ENCODE data around the gene RACGAP1. TPM values are rescaled to one million over a fixed set of nuclear protein-coding genes. Genes with fewer than 3 reads are reported as not detected.

RACGAP1 gene
- total and polyA plus RNA-seq, 2 experiments from 2014 or later, result 19.0 to 52.8 TPM

- H3K36me3 Mint-ChIP-seq (ENCODE audit: low read depth), result no peaks in the 10 kb centered on the region
Measured at GRCh38 chr12:49939307-49939706, 86.0 kb downstream of the RACGAP1 start.

More at GRCh38 chr12:49939307-49939706, 86.0 kb downstream of the RACGAP1 start:
- TF ChIP-seq EZH2phosphoT487 (IDR thresholded peaks at IDR 0.05; ENCODE audit: unreplicated experiment) (no peak), JUNB (IDR thresholded peaks at IDR 0.05; ENCODE audit: unreplicated experiment) (no peak), ZNF114 (CRISPR knock-in tag; IDR thresholded peaks at IDR 0.05) (no peak), ETS1 (IDR thresholded peaks at IDR 0.05) (no peak)
- Histone ChIP-seq H3K27ac (ENCODE audit: low read depth) (no peak overlapping the region), H3K79me2 (replicated peaks; ENCODE audit: insufficient read depth) (no peaks in the 10 kb centered on the region), H3K4me2 (no peak overlapping the region), H3K4me1 (ENCODE audit: insufficient read depth) (no peaks in the 10 kb centered on the region), H3K9me2 (ENCODE audit: insufficient read depth) (0 out of 2 replicates have a peak, but pooled peaks cover 3% of the 10 kb centered on the region), H3K27me3 (ENCODE audit: insufficient read depth) (no peaks in the 10 kb centered on the region), H4K20me1 (replicated peaks; ENCODE audit: insufficient read depth) (no peaks in the 10 kb centered on the region), H3F3A (replicated peaks; ENCODE audit: low read depth) (no peaks in the 10 kb centered on the region), H2AFZ (no peak overlapping the region), H3K4me3 (no peak overlapping the region), H3K36me3 (ENCODE audit: insufficient read depth) (no peaks in the 10 kb centered on the region)
- peaks cover 17% of the 10 kb centered on the region for H3K4me1 Mint-ChIP-seq
- no peak for DNase-seq (ENCODE audit: low spot score)
- no peak overlapping the region for H3K27ac Mint-ChIP-seq
- peaks cover 6% of the 10 kb centered on the region for H3K27me3 Mint-ChIP-seq (ENCODE audit: insufficient read depth, low read depth, poor library complexity)
- ATAC-seq, result no peak
- H3K9me3 Mint-ChIP-seq, result no peaks in the 10 kb centered on the region
- no peak overlapping the region for H3K4me3 Mint-ChIP-seq

Other genes with a start within 250 kb of the RACGAP1 start
- 30.0 and 37.0 TPM in 2 replicates for gene NCKAP5L, start 197.1 kb downstream of the RACGAP1 start, total RNA-seq (2014; rRNA removed; shearing (Covaris generic))
- 10.2 TPM in 2 replicates for gene NCKAP5L, start 197.1 kb downstream of the RACGAP1 start, polyA plus RNA-seq (2016; fragmentation: Nextera tagmentation; extraction: Ambion mirVana)
- gene BCDIN3D, start 182.4 kb downstream of the RACGAP1 start, total RNA-seq (2014; rRNA removed; shearing (Covaris generic)), result 1.8 and 2.1 TPM in 2 replicates
- 0.89 and 1.4 TPM in 2 replicates for gene BCDIN3D, start 182.4 kb downstream of the RACGAP1 start, polyA plus RNA-seq (2016; fragmentation: Nextera tagmentation; extraction: Ambion mirVana)
- gene FAIM2, start 121.6 kb downstream of the RACGAP1 start, total RNA-seq (2014; rRNA removed; shearing (Covaris generic)), result 0.08 and 2.0 TPM in 2 replicates
- 0.61 and 0.83 TPM in 2 replicates for gene FAIM2, start 121.6 kb downstream of the RACGAP1 start, polyA plus RNA-seq (2016; fragmentation: Nextera tagmentation; extraction: Ambion mirVana)
- gene AQP2, start 74.8 kb downstream of the RACGAP1 start, total RNA-seq (2014; rRNA removed; shearing (Covaris generic)), result 0.07 TPM in 1 of 2 replicates, not detected in the other
- gene AQP2, start 74.8 kb downstream of the RACGAP1 start, polyA plus RNA-seq (2016; fragmentation: Nextera tagmentation; extraction: Ambion mirVana), result not detected in 2 replicates
- 2.2 and 2.7 TPM in 2 replicates for gene AQP5, start 63.6 kb downstream of the RACGAP1 start, total RNA-seq (2014; rRNA removed; shearing (Covaris generic))
- 1.1 and 1.3 TPM in 2 replicates for gene AQP5, start 63.6 kb downstream of the RACGAP1 start, polyA plus RNA-seq (2016; fragmentation: Nextera tagmentation; extraction: Ambion mirVana)
- not detected in 2 replicates for gene AQP6, start 52.5 kb downstream of the RACGAP1 start, total RNA-seq (2014; rRNA removed; shearing (Covaris generic))
- 0.08 TPM in 1 of 2 replicates, not detected in the other for gene AQP6, start 52.5 kb downstream of the RACGAP1 start, polyA plus RNA-seq (2016; fragmentation: Nextera tagmentation; extraction: Ambion mirVana)
- 1.5 and 1.6 TPM in 2 replicates for gene ASIC1, start 32.1 kb upstream of the RACGAP1 start, total RNA-seq (2014; rRNA removed; shearing (Covaris generic))
- gene ASIC1, start 32.1 kb upstream of the RACGAP1 start, polyA plus RNA-seq (2016; fragmentation: Nextera tagmentation; extraction: Ambion mirVana), result 0.47 and 0.76 TPM in 2 replicates
- 276 and 287 TPM in 2 replicates for gene SMARCD1, start 59.8 kb upstream of the RACGAP1 start, total RNA-seq (2014; rRNA removed; shearing (Covaris generic))
- gene SMARCD1, start 59.8 kb upstream of the RACGAP1 start, polyA plus RNA-seq (2016; fragmentation: Nextera tagmentation; extraction: Ambion mirVana), result 124 and 145 TPM in 2 replicates
- 0.23 and 0.45 TPM in 2 replicates for gene GPD1, start 78.5 kb upstream of the RACGAP1 start, total RNA-seq (2014; rRNA removed; shearing (Covaris generic))
- 0.17 and 0.36 TPM in 2 replicates for gene GPD1, start 78.5 kb upstream of the RACGAP1 start, polyA plus RNA-seq (2016; fragmentation: Nextera tagmentation; extraction: Ambion mirVana)
- 27.8 and 43.7 TPM in 2 replicates for gene COX14, start 86.7 kb upstream of the RACGAP1 start, total RNA-seq (2014; rRNA removed; shearing (Covaris generic))
- 73.0 and 73.5 TPM in 2 replicates for gene COX14, start 86.7 kb upstream of the RACGAP1 start, polyA plus RNA-seq (2016; fragmentation: Nextera tagmentation; extraction: Ambion mirVana)
- 50.2 and 56.5 TPM in 2 replicates for gene CERS5, start 141.9 kb upstream of the RACGAP1 start, total RNA-seq (2014; rRNA removed; shearing (Covaris generic))
- 42.7 and 45.4 TPM in 2 replicates for gene CERS5, start 141.9 kb upstream of the RACGAP1 start, polyA plus RNA-seq (2016; fragmentation: Nextera tagmentation; extraction: Ambion mirVana)

All from GM23338 (cell line).